ENCODE measurements around the gene MPPED1. TPM values are rescaled to one million over a fixed set of nuclear protein-coding genes. Genes with fewer than 3 reads are reported as not detected.

The MPPED1 gene
- total RNA-seq, 1 experiment from 2014 or later: 0.35 TPM

DNA sequence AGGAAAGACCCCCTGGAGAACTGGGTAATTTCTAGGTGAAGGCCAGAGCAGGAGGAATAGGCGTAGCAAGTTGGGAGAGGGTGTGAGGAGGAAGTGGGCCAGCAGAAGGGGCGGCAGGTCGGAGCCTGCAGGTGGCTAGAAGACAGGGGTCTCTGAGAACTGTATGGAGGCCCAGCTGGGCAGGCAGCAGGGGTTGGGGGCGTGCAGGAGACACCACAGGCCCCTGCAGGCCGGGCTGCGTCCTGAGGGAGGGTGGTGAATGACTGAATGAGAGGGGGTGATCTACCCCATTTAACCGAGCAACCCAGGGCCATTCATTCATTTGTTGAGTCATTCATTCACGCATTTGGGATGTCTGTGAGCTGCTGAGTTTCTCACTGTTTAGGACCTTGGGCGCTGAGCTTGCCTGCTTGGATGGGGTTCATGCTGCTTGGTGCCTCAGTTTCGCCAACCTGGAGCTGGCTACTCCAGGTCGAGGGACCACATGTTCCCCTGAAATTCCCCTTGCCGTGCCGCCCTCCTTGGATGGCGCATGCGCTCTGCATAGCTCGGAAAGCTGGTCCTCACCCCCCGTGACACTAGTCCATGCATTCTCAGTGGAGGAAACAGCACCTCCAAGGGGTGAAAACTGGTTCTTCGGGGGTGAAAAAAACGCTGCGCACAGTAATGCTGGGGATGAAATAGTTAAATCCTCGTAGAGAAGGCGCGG is 15.6 kb downstream of the MPPED1 start (continued):
- TF ChIP-seq, protein P1, sequence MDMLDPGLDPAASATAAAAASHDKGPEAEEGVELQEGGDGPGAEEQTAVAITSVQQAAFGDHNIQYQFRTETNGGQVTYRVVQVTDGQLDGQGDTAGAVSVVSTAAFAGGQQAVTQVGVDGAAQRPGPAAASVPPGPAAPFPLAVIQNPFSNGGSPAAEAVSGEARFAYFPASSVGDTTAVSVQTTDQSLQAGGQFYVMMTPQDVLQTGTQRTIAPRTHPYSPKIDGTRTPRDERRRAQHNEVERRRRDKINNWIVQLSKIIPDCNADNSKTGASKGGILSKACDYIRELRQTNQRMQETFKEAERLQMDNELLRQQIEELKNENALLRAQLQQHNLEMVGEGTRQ (CRISPR knock-in tag; IDR thresholded peaks at IDR 0.05): no peak
- TF ChIP-seq NFATC4 (CRISPR knock-in tag; IDR thresholded peaks at IDR 0.05) (no peak), NR3C1 (CRISPR knock-in tag; conservative IDR thresholded peaks at IDR 0.05; ENCODE audit: low read depth) (no peak), ZNF512 (CRISPR knock-in tag; IDR thresholded peaks at IDR 0.05; ENCODE audit: borderline replicate concordance) (no peak)

DNA sequence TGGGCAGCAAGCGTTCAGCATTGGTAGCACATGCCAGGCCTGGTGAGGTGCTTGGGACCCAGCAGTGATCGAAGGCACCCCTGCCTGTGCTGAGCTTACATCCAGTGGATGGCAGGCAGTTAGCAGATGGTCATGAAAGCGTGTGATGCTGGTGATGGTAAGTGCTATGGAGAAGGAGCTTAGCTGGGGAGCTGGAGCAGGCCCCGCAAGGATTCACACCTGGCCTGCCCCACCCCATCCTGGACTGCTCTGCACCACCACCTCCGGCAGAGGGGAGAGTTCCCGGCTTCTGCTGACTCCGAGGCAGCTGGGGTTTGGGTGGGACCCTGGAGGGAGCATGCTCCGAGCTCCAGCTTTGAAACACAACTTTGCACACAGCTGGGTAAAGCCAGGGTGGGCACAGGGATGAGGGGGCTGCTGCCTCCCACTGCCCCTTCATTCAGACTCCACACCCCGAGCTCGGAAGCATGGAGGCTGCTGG is 16.2 kb downstream of the MPPED1 start:
- no peak for TF ChIP-seq ZNF396 (CRISPR knock-in tag; IDR thresholded peaks at IDR 0.05; ENCODE audit: borderline replicate concordance)
- no peak for TF ChIP-seq ZNF423 (CRISPR knock-in tag; IDR thresholded peaks at IDR 0.05)
- TF ChIP-seq NFATC4 (CRISPR knock-in tag; IDR thresholded peaks at IDR 0.05): no peak
- no peak for TF ChIP-seq E2F4 (CRISPR knock-in tag; IDR thresholded peaks at IDR 0.05; ENCODE audit: borderline replicate concordance, low read depth)
- TF ChIP-seq, protein P2, sequence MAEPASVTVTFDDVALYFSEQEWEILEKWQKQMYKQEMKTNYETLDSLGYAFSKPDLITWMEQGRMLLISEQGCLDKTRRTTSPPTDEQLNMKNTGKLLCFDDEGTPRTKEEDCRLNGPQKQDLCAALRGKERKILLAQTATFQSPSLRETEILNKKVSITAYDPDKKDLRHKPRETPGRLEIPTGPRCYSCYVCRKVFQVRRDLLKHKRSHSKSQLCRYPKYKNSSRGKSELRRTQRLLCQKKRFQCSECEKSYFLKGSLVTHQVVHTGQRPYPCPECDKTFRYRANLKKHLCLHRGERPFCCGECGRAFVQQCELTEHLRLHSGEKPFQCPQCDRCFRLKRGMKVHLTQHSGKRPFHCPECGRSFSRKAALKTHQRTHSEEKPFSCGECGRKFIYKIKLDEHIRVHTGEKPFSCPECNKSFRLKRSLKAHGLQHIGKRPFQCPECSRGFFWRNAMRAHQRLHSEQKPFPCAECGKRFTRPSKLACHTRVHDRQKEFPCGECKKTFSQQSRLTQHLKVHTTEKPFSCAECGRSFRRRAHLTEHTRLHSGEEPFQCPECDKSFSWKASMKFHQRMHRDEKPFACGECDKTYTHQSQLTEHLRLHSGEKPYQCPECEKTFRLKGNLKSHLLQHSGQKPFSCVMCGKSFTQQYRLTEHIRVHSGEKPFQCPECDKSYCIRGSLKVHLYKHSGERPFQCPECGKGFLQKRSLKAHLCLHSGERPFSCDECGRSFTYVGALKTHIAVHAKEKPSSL (CRISPR knock-in tag; conservative IDR thresholded peaks at IDR 0.05): no peak
- no peak for TF ChIP-seq ZNF317 (CRISPR knock-in tag; IDR thresholded peaks at IDR 0.05; ENCODE audit: borderline replicate concordance, low read depth)
- TF ChIP-seq GTF2I (CRISPR knock-in tag; conservative IDR thresholded peaks at IDR 0.05): no peak
- TF ChIP-seq EMX1 (CRISPR knock-in tag; IDR thresholded peaks at IDR 0.05): no peak
- TF ChIP-seq JAZF1 (CRISPR knock-in tag; IDR thresholded peaks at IDR 0.05): no peak
- no peak for TF ChIP-seq ZNF532 (CRISPR knock-in tag; IDR thresholded peaks at IDR 0.05; ENCODE audit: borderline replicate concordance)
- DNase-seq (ENCODE audit: low spot score) (no peak), ATAC-seq (no peak)
- no peak overlapping the region for H3K4me3 Mint-ChIP-seq
- CTCF ChIA-PET: interaction anchor here (1.2 to 3.0 kb wide), 11 partner anchors 10 to 455 kb away, joined by 3 to 12 read pairs (median 5); no protein-coding TSS in a partner anchor
- H3K36me3 Mint-ChIP-seq: no peaks in the 10 kb centered on the region
- no peaks in the 10 kb centered on the region for H3K4me1 Mint-ChIP-seq
- peaks cover 3% of the 10 kb centered on the region; the same call in 1 of the 2 replicates for H3K27me3 Mint-ChIP-seq (ENCODE audit: low read depth)
- POLR2A ChIA-PET: no interaction called here
- no peak overlapping the region for H3K27ac Mint-ChIP-seq
- H3K9me3 Mint-ChIP-seq: no peaks in the 10 kb centered on the region

All from WTC11 (cell line).